K562 (cell line): ENCODE data around the gene EME2. TPM values are rescaled to one million over a fixed set of nuclear protein-coding genes. Genes with fewer than 3 reads are reported as not detected.

Source experiments
- BRCA1 ChIP-seq, 2 experiments: fragments of 450-650 bp in 1 of 2; sonication (generic) in 1 of 2; formaldehyde crosslinking in 1 of 2; IDR thresholded peaks; 2 replicates each; pipeline versions ENCODE4 v1.5.0 to v1.6.1; 2017 to 2020; ENCODE audit warnings: mild to moderate bottlenecking in 1 of 2, missing genetic modification reagents in 1 of 2
- CCNT2 ChIP-seq: IDR thresholded peaks from 2 replicates; pipeline ENCODE4 v1.6.1; 2011; ENCODE audit warnings: borderline replicate concordance, low read depth, mild to moderate bottlenecking, moderate library complexity, mixed read lengths, low read length; ENCODE audit not compliant: insufficient read length; ENCODE audit errors: extremely low read depth
- EGR1 ChIP-seq: fragments of 450-650 bp; conservative IDR thresholded peaks from 2 replicates; pipeline ENCODE4 v1.6.1; 2017; ENCODE audit warnings: mild to moderate bottlenecking
- KAT7 ChIP-seq: sonication (generic); formaldehyde crosslinking; IDR thresholded peaks from 2 replicates; pipeline ENCODE4 v1.8.0; 2022; ENCODE audit warnings: missing genetic modification reagents, mild to moderate bottlenecking, borderline replicate concordance
- NFIC ChIP-seq: fragments of 450-650 bp; IDR thresholded peaks from 2 replicates; pipeline ENCODE4 v1.6.1; 2017; ENCODE audit warnings: mild to moderate bottlenecking, inconsistent platforms
- RBM22 ChIP-seq: fragments of 200-400 bp; formaldehyde crosslinking; IDR thresholded peaks from 2 replicates; pipeline ENCODE4 v1.6.1; 2018; ENCODE audit warnings: low read length, low read depth; ENCODE audit not compliant: poor library complexity, severe bottlenecking
- SETDB1 ChIP-seq: IDR thresholded peaks from one replicate; pipeline ENCODE4 v1.6.1; 2012; ENCODE audit warnings: low read length, control low read depth, inconsistent platforms
- SMAD2 ChIP-seq: fragments of 150-350 bp; IDR thresholded peaks from 2 replicates; pipeline ENCODE4 v1.6.1; 2014; ENCODE audit warnings: low read depth, mild to moderate bottlenecking, low read length
- SRSF7 ChIP-seq: fragments of 200-400 bp; formaldehyde crosslinking; optimal IDR thresholded peaks from 2 replicates; pipeline ENCODE3; 2017; ENCODE audit warnings: mild to moderate bottlenecking, low read depth, low read length
- ZBTB7A ChIP-seq: IDR thresholded peaks from 2 replicates; pipeline ENCODE4 v1.6.1; 2011; ENCODE audit warnings: low read depth, mild to moderate bottlenecking, low read length, moderate library complexity, borderline replicate concordance; ENCODE audit not compliant: control insufficient read depth
- ZC3H11A ChIP-seq: IDR thresholded peaks from 2 replicates; pipeline ENCODE4 v1.6.1; 2012; ENCODE audit warnings: low read depth, low read length, improper control_type of control experiment
- ZKSCAN3 ChIP-seq: fragments of 250-450 bp; sonication (Bioruptor Pico); IDR thresholded peaks from 2 replicates; pipeline ENCODE4 v1.4.0; 2020
- ZNF41 ChIP-seq: fragments of 250-450 bp; sonication (Bioruptor Pico); conservative IDR thresholded peaks from 2 replicates; pipeline ENCODE4 v1.4.0; 2020; ENCODE audit warnings: mild to moderate bottlenecking
- ZNF830 ChIP-seq: fragments of 250-450 bp; sonication (Bioruptor Pico); IDR thresholded peaks from 2 replicates; pipeline ENCODE4 v1.5.0; 2021; ENCODE audit warnings: mild to moderate bottlenecking
- polyA plus RNA-seq, 8 experiments: library from polyadenylated mRNA; depleted of rRNA in 4 of 8; stranded (reverse) in 5 of 8; unstranded in 3 of 8; fragments of >200 nt; fragmentation: Nextera tagmentation in 2 of 8; fragmentation: Illumina TruSeq in 1 of 8; extraction: Ambion mirVana in 2 of 8; extraction: Trizol in 1 of 8; gene quantifications; 2 replicates each; pipeline versions ENCODE4 v1.2.1 to v1.2.3, GENCODE V29; 2011 to 2014; ENCODE audit warnings: inconsistent platforms in 1 of 8, missing spikeins in 1 of 8
- total RNA-seq, 7 experiments: library from RNA; depleted of rRNA in 6 of 7; stranded (reverse); fragments of >200 nt in 6 of 7; fragmentation: Illumina TruSeq in 2 of 7; extraction: Trizol in 2 of 7; gene quantifications; 2 replicates each; pipeline versions ENCODE4 v1.2.1 to v1.2.3, GENCODE V29; 2011 to 2021; ENCODE audit warnings: low replicate concordance in 1 of 7
- TF ChIP-seq, protein P1 (sequence below): fragments of 450-650 bp; IDR thresholded peaks from 2 replicates; pipeline ENCODE4 v1.6.1; 2016; ENCODE audit warnings: antibody characterized with exemption
- TF ChIP-seq, protein P2 (sequence below): fragments of 250-450 bp; sonication (Bioruptor Pico); IDR thresholded peaks from 2 replicates; pipeline ENCODE4 v1.5.0; 2021; ENCODE audit warnings: mild to moderate bottlenecking, moderate library complexity
- TF ChIP-seq, protein P3 (sequence below): fragments of 450-650 bp; formaldehyde crosslinking; IDR thresholded peaks from 2 replicates; pipeline ENCODE4 v1.4.0; 2020; ENCODE audit warnings: mild to moderate bottlenecking, moderate library complexity

Gene EME2
- total and polyA plus RNA-seq, 9 of the 15 experiments (the other 6 are each of a cell fraction or from before 2014, with no cell fraction given): 0.35 to 19.9 (median 3.5) TPM

DNA sequence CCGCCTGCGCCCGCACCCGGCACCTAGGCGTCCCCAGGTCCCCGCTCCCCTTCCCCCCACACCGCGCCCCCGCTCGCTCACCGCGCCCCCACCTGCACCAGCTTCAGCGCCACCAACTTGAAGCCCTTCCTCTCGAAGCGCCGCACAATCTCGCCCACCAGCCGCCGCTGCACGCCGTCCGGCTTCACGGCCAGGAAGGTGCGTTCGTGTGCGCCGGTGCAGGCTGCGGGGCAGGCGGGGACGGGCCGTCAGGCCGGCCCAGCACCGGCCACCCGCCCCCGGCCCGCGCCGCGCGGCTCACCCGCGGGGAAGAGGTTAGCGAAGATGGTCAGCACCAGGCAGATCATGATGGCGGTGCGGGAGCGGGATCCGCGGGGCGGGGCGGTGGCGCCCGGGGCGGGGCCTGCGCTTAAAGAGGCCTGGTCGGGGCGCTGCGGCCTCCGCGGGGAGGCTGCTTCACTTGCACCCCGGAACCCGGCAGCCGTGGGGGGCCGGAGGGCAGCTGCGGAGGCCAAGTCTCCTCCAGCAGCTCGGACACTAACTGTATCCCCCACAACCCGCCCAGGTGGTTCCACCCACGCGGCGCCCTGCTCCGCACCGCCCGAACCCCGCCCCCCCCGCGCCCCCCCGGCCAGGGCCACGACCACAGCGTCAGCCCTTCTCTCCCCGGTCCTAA lies 1.3 kb upstream of the EME2 start, which contains the start of gene NME3 (continued):
- TF ChIP-seq, protein P1, sequence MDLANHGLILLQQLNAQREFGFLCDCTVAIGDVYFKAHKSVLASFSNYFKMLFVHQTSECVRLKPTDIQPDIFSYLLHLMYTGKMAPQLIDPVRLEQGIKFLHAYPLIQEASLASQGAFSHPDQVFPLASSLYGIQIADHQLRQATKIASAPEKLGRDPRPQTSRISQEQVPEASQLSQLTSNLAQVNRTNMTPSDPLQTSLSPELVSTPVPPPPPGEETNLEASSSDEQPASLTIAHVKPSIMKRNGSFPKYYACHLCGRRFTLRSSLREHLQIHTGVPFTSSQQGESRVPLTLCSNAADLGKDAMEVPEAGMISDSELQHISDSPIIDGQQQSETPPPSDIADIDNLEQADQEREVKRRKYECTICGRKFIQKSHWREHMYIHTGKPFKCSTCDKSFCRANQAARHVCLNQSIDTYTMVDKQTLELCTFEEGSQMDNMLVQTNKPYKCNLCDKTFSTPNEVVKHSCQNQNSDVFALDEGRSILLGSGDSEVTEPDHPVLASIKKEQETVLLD: no peak
- TF ChIP-seq BRCA1 (IDR thresholded peaks at IDR 0.05) (no peak), BRCA1 (CRISPR knock-in tag; IDR thresholded peaks at IDR 0.05) (no peak), ZNF830 (CRISPR knock-in tag) (no peak), CCNT2 (peak; percentile 79), EGR1 (peak; percentile 77), ZKSCAN3 (CRISPR knock-in tag) (no peak), RBM22 (no peak), SMAD2 (no peak), ZC3H11A (no peak), ZNF41 (CRISPR knock-in tag) (no peak), SRSF7 (no peak), SETDB1 (no peak), ZBTB7A (peak; percentile 69; the same call in 1 of the 2 replicates), NFIC (no peak), KAT7 (CRISPR knock-in tag) (no peak)
- TF ChIP-seq, protein P2, sequence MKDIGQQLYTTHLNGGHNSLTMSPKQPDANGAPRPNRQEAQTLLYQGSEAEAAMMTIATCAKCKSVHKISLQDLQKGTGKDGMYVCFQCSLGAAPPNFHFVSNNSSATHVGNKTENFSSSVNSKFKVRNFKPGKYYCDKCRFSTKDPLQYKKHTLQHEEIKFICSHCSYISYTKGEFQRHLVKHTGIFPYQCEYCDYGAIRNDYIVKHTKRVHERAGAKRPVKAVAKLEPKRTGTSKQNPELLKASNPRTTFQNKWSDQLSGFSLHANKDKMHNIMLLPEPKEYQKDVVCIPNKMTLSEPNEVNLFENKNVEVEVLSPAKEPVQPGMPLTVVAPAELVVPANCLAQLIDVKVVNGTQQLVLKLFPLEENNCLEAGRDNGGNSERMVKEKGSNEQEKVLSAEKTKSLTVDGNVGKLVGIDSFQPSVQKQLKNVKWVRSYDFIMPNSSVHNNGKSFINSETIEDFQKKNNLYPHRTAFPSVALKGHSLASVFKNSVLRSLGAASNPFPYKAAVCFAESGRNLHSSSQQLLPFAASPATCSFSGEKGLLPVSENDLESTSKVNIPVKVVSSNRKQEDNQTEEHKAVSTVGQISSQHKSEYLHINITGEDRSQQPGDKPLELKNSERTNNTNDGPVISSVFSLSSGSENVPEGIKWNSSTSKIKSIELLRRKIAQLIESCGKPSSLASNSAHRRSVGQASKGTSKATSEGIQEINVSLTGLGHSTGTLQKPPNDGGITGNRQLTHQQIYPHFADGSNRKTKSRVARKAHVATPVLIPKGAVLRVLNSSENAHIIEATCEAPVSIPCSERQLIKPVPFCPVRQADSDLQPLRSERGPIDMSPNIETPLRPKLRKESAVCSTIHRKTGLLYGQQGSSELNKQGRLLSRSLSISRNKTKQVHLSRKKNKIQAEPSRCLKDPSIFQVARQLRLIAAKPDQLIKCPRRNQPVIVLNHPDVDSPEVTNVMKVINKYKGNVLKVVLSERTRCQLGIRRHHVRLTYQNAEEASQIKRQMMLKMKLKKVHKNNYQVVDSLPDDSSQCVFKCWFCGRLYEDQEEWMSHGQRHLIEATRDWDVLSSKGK (CRISPR knock-in tag): no peak
- TF ChIP-seq, protein P3, sequence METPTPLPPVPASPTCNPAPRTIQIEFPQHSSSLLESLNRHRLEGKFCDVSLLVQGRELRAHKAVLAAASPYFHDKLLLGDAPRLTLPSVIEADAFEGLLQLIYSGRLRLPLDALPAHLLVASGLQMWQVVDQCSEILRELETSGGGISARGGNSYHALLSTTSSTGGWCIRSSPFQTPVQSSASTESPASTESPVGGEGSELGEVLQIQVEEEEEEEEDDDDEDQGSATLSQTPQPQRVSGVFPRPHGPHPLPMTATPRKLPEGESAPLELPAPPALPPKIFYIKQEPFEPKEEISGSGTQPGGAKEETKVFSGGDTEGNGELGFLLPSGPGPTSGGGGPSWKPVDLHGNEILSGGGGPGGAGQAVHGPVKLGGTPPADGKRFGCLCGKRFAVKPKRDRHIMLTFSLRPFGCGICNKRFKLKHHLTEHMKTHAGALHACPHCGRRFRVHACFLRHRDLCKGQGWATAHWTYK (CRISPR knock-in tag): 0 out of 2 replicates have a peak, but pooled peaks have one; percentile 10
